BLaER1 (cell line): ENCODE measurements around the gene TRIM38.
"Not testable (repeated sequence)": the region's sequence is repeated elsewhere in the genome, so short reads cannot be mapped to it uniquely, and the experiment has no call there.

Experiments
- H3K27ac ChIP-seq: shearing (Covaris generic); formaldehyde crosslinking; 2 replicates; pipeline ENCODE4 v1.8.1; 2022
- H3K27me3 ChIP-seq: shearing (Covaris generic); formaldehyde crosslinking; 2 replicates; pipeline ENCODE4 v1.8.1; 2022
- H3K36me3 ChIP-seq: shearing (Covaris generic); formaldehyde crosslinking; 2 replicates; pipeline ENCODE4 v1.8.1; 2022
- H3K4me1 ChIP-seq: shearing (Covaris generic); formaldehyde crosslinking; 2 replicates; pipeline ENCODE4 v1.8.1; 2022
- H3K4me2 ChIP-seq: shearing (Covaris generic); formaldehyde crosslinking; 2 replicates; pipeline ENCODE4 v1.8.1; 2022
- H3K4me3 ChIP-seq: shearing (Covaris generic); formaldehyde crosslinking; 2 replicates; pipeline ENCODE4 v1.8.1; 2022
- H3K9ac ChIP-seq: shearing (Covaris generic); formaldehyde crosslinking; 2 replicates; pipeline ENCODE4 v1.8.1; 2022
- H3K9me3 ChIP-seq: shearing (Covaris generic); formaldehyde crosslinking; 2 replicates; pipeline ENCODE4 v1.8.1; 2022
- H4K20me1 ChIP-seq: shearing (Covaris generic); formaldehyde crosslinking; 2 replicates; pipeline ENCODE4 v1.8.1; 2022
- Cebpa-rat ChIP-seq: shearing (Covaris generic); IDR thresholded peaks from 2 replicates; pipeline ENCODE4 v1.8.1; 2022

The TRIM38 gene

DNA sequence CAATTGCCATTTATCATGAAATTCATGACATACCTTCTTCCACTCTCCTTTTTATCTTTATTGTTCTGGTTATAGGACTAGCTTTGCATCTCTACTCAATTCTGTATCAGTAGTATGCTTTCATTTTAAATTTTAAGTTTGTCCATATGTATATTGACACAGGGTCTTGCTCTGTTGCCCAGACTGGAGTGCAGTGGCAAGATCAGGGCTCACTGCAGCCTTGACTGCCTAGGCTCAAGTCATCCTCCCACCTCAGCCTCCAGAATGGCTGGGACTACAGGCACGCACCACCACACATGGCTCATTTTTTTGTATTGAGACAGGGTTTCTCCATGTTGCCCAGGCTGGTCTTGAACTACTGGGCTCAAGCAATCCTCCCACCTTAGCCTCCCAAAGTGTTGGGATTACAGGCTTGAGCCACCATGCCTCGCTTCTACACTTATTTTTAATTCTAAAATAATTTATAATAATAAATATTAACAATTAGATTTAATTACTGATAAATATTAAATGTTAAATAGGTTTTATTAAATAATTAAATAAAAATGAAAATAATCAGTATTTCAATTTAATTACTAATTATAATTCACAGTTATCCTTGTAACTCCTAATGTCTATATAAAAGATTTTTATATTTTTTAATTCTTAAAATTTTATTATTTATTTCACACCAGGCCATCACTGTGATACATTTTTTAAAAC lies 27.7 kb downstream of the TRIM38 start:
- Histone ChIP-seq H3K9me3 (no peaks in the 10 kb centered on the region), H3K27me3 (no peaks in the 10 kb centered on the region)
- TF ChIP-seq Cebpa-rat: no peak

DNA sequence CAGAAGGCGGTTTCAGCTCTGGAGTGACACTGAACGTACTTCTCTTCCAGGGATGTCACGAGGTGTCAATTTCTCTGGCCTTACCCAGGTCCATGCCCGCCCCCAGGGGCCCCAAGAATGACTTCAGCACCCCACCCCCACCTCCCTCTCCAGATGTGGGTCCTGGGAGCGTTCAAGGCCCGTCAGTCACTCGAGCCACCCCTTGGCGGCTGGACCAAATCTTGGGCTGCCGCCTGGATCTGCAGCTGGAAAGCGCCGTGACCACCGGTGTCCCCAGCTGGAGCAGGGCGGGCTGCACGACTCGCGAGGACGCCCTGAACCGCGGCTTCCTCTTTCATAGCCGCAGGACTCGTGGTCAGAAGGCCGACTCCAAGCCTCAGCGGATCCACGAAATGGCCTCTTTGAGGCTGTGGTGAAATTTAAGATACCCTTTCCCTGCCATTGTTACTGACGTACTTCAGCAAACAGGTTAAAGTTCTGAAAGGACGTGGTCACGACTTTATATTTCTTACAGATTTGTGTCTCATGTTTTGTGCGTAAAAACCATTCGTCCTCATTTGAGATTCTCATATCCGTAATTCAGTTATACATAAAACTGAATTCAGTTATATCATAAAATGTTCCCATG lies 29.3 kb downstream of the TRIM38 start:
- peaks cover 17% of the 10 kb centered on the region for H3K36me3 ChIP-seq

More for the DNA sequence above, 27.7 kb downstream of the TRIM38 start:
- H3K4me3 ChIP-seq: no peak overlapping the region
- H4K20me1 ChIP-seq: peaks cover 22% of the 10 kb centered on the region
- peaks cover 27% of the 10 kb centered on the region for H3K4me1 ChIP-seq
- H3K4me2 ChIP-seq: no peak overlapping the region
- peaks cover 30% of the 10 kb centered on the region for H3K36me3 ChIP-seq
- no peak overlapping the region for H3K9ac ChIP-seq
- H3K27ac ChIP-seq: no peak overlapping the region

DNA sequence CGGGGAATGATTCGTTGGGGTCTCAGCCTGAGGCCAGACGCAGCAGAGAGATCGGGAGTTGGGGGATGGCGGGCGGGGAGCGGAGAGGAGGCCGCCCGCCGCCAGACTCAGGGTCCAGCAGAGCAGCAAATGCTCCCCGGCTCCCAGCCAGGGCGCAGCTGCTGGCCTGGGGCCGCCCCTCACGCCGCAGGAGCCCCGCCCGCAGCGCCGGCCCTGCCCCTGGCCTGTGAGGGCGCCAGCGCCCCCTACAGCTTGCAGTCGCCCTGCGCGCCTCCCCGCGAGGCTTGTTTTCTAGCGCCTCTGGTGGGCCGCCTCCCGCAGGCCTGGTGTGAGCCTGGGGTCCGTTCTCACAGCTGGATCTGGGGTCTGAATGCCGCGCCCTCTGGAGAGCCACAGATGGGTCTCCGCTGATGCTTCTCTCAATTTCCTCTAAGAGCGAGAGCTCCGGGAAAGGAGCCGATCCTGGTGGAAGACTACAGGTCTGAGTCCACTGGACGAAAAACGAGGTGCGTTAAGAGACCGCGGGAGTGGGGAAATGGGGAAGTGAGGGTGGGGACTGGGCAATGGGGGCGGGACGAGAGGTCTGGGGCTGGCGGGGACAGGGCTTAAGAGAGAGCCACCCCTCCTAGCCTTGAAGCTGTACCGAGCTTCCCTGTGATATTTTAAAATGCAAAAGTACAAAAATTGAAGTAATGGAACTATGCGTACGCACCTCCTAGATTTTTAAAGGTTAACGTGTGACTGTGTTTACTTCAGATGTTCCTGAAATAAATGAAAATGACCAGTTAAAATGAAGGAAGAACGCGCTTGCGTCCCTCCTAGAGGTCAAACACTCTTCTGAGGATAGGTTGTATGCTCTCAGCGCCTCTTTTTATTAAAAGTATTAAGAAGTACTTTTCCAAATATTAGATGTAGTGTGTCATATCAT lies 30.1 kb downstream of the TRIM38 start:
- Histone ChIP-seq H3K9ac (peak overlapping the region; percentile 80), H4K20me1 (peaks cover 9% of the 10 kb centered on the region), H3K4me2 (peak overlapping the region; percentile 83), H3K9me3 (no peaks in the 10 kb centered on the region), H3K4me3 (peak overlapping the region; percentile 69), H3K4me1 (peaks cover 37% of the 10 kb centered on the region), H3K36me3 (peaks cover 10% of the 10 kb centered on the region), H3K27ac (peak overlapping the region; percentile 77), H3K27me3 (no peaks in the 10 kb centered on the region)
- no peak for TF ChIP-seq Cebpa-rat

More for the DNA sequence above, 29.3 kb downstream of the TRIM38 start:
- H3K9ac ChIP-seq: peak overlapping the region; percentile 80
- H3K9me3 ChIP-seq: no peaks in the 10 kb centered on the region
- no peaks in the 10 kb centered on the region for H3K27me3 ChIP-seq
- H3K27ac ChIP-seq: peak overlapping the region; percentile 77
- peaks cover 16% of the 10 kb centered on the region for H4K20me1 ChIP-seq
- peak overlapping the region; percentile 83 for H3K4me2 ChIP-seq
- H3K4me3 ChIP-seq: peak overlapping the region; percentile 69
- H3K4me1 ChIP-seq: peaks cover 37% of the 10 kb centered on the region
- no peak for TF ChIP-seq Cebpa-rat

- Histone ChIP-seq H3K4me2 (peak overlapping the region; percentile 83), H3K4me1 (peaks cover 37% of the 10 kb centered on the region), H3K4me3 (peak overlapping the region; percentile 69), H3K9ac (peak overlapping the region; percentile 80), H3K27ac (peak overlapping the region; percentile 77; the same call in 1 of the 2 replicates)
- not testable (repeated sequence) for H4K20me1 ChIP-seq, H3K36me3 ChIP-seq, H3K9me3 ChIP-seq, H3K27me3 ChIP-seq
Observed at GRCh38 chr6:25993341-25993684, 30.7 kb downstream of the TRIM38 start.

DNA sequence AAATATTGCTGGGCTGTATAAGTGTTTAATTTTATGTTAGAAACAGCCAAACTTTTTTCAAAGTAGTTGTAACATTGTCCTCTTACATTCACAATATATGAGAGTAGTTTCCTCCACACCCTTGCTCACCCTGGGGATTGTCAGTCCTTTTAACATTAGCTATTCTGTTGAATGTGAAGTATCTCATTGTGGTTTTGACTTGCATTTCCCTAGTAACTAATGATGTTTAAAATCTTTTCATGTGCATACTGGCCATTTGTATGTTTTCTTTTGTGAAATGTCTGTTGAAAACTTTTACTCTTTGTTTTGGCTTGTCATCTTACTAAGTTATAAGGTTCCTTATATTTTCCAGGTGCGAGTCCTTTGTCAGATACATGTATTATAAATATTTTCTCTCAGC lies 32.9 kb downstream of the TRIM38 start:
- no peak for TF ChIP-seq Cebpa-rat
- H3K27me3 ChIP-seq: no peaks in the 10 kb centered on the region
- no peak overlapping the region for H3K27ac ChIP-seq
- H3K9ac ChIP-seq: no peak overlapping the region
- H4K20me1 ChIP-seq: no peaks in the 10 kb centered on the region
- H3K4me2 ChIP-seq: no peak overlapping the region
- H3K4me3 ChIP-seq: no peak overlapping the region
- H3K9me3 ChIP-seq: no peaks in the 10 kb centered on the region
- H3K36me3 ChIP-seq: peaks cover 16% of the 10 kb centered on the region
- peaks cover 37% of the 10 kb centered on the region for H3K4me1 ChIP-seq

DNA sequence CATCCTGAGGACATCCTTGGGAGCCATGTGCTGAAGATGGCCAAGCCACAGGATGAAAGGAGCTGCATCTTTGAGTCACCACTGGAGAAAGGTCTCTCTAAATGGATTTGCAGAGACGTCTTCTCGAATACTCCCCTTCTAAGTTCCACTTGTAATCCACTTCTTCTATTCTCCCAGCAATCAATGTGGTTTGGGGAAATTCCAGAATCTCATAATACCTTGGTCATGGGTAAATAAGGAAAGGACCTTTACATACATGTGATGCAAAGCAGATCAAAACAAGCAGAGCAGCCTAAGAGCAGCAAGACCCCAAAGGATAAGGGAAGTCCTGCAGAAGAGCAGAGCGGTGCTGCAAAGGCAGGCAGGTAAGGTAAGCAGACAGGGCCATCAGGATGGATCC lies 35.3 kb downstream of the TRIM38 start:
- Histone ChIP-seq H3K36me3 (peaks cover 16% of the 10 kb centered on the region), H3K27ac (no peak overlapping the region), H3K4me1 (peaks cover 23% of the 10 kb centered on the region), H3K27me3 (no peaks in the 10 kb centered on the region), H3K9ac (no peak overlapping the region), H3K4me2 (no peak overlapping the region), H4K20me1 (no peaks in the 10 kb centered on the region), H3K4me3 (no peak overlapping the region), H3K9me3 (no peaks in the 10 kb centered on the region)
- no peak for TF ChIP-seq Cebpa-rat

GRCh38 chr6:25998379-25998778 lies 35.8 kb downstream of the TRIM38 start:
- no peak for TF ChIP-seq Cebpa-rat
- no peaks in the 10 kb centered on the region for H4K20me1 ChIP-seq
- peaks cover 16% of the 10 kb centered on the region for H3K36me3 ChIP-seq
- H3K27ac ChIP-seq: no peak overlapping the region
- H3K27me3 ChIP-seq: no peaks in the 10 kb centered on the region
- H3K9me3 ChIP-seq: no peaks in the 10 kb centered on the region
- no peak overlapping the region for H3K4me2 ChIP-seq
- peaks cover 18% of the 10 kb centered on the region for H3K4me1 ChIP-seq
- no peak overlapping the region for H3K9ac ChIP-seq
- H3K4me3 ChIP-seq: no peak overlapping the region

GRCh38 chr6:25999225-25999624 lies 36.6 kb downstream of the TRIM38 start:
- peaks cover 12% of the 10 kb centered on the region; the same call in 1 of the 2 replicates for H3K4me1 ChIP-seq
- not testable (repeated sequence) for H3K9ac ChIP-seq, H3K4me2 ChIP-seq, H4K20me1 ChIP-seq, H3K27me3 ChIP-seq, H3K4me3 ChIP-seq, H3K27ac ChIP-seq, H3K9me3 ChIP-seq
- H3K36me3 ChIP-seq: peaks cover 16% of the 10 kb centered on the region

- H3K36me3 ChIP-seq: peaks cover 16% of the 10 kb centered on the region
- H3K9ac ChIP-seq: no peak overlapping the region
- H3K4me3 ChIP-seq: no peak overlapping the region
- no peaks in the 10 kb centered on the region for H3K9me3 ChIP-seq
- no peak overlapping the region for H3K27ac ChIP-seq
- H3K27me3 ChIP-seq: no peaks in the 10 kb centered on the region
- H3K4me1 ChIP-seq: peaks cover 7% of the 10 kb centered on the region; the same call in 1 of the 2 replicates
- H3K4me2 ChIP-seq: no peak overlapping the region
- H4K20me1 ChIP-seq: no peaks in the 10 kb centered on the region
- TF ChIP-seq Cebpa-rat: no peak
Observed at GRCh38 chr6:26000366-26001144, 38.0 kb downstream of the TRIM38 start.
